WTC11 (cell line): ENCODE results near the gene DRGX.

Experiments used
- AFF4 ChIP-seq: sonication (generic); formaldehyde crosslinking; IDR thresholded peaks from 2 replicates; pipeline ENCODE4 v1.8.1; 2023; ENCODE audit warnings: mild to moderate bottlenecking, missing genetic modification reagents, borderline replicate concordance
- CREM ChIP-seq: sonication (generic); formaldehyde crosslinking; IDR thresholded peaks from 2 replicates; pipeline ENCODE4 v1.8.1; 2022; ENCODE audit warnings: mild to moderate bottlenecking, missing genetic modification reagents, moderate library complexity
- CTCF ChIP-seq: fragments of 200-600 bp; IDR thresholded peaks from 2 replicates; pipeline ENCODE4 v1.8.0; 2022; ENCODE audit warnings: antibody characterized with exemption
- E2F4 ChIP-seq: sonication (generic); formaldehyde crosslinking; IDR thresholded peaks from 2 replicates; pipeline ENCODE4 v1.8.1; 2022; ENCODE audit warnings: low read depth, mild to moderate bottlenecking, moderate library complexity, missing genetic modification reagents, borderline replicate concordance
- IRF1 ChIP-seq: sonication (generic); formaldehyde crosslinking; IDR thresholded peaks from 2 replicates; pipeline ENCODE4 v1.8.0; 2023; ENCODE audit warnings: missing genetic modification reagents
- JUN ChIP-seq: sonication (generic); formaldehyde crosslinking; IDR thresholded peaks from 2 replicates; pipeline ENCODE4 v1.8.0; 2023; ENCODE audit warnings: mild to moderate bottlenecking, missing genetic modification reagents
- MYBL2 ChIP-seq: sonication (generic); formaldehyde crosslinking; IDR thresholded peaks from 2 replicates; pipeline ENCODE4 v1.8.1; 2023; ENCODE audit warnings: mild to moderate bottlenecking, moderate library complexity, missing genetic modification reagents
- NR2C2 ChIP-seq: sonication (generic); formaldehyde crosslinking; IDR thresholded peaks from 2 replicates; pipeline ENCODE4 v1.8.0; 2022; ENCODE audit warnings: mild to moderate bottlenecking, missing genetic modification reagents
- TEAD4 ChIP-seq: sonication (generic); formaldehyde crosslinking; IDR thresholded peaks from 2 replicates; pipeline ENCODE4 v1.8.0; 2022; ENCODE audit warnings: mild to moderate bottlenecking, missing genetic modification reagents
- TP53 ChIP-seq: sonication (generic); formaldehyde crosslinking; IDR thresholded peaks from 2 replicates; pipeline ENCODE4 v1.8.1; 2023; ENCODE audit warnings: mild to moderate bottlenecking, missing genetic modification reagents
- ZNF121 ChIP-seq: sonication (generic); formaldehyde crosslinking; IDR thresholded peaks from 2 replicates; pipeline ENCODE4 v1.8.0; 2023; ENCODE audit warnings: missing genetic modification reagents
- ZNF232 ChIP-seq: sonication (generic); formaldehyde crosslinking; IDR thresholded peaks from 2 replicates; pipeline ENCODE4 v1.8.0; 2022; ENCODE audit warnings: mild to moderate bottlenecking, missing genetic modification reagents
- ZNF416 ChIP-seq: fragments of 250-450 bp; sonication (Bioruptor Pico); IDR thresholded peaks from 2 replicates; pipeline ENCODE4 v1.9.0; 2021; ENCODE audit warnings: mild to moderate bottlenecking, inconsistent platforms

- TF ChIP-seq CTCF: no peak
- no peak for TF ChIP-seq E2F4
- TF ChIP-seq MYBL2 (CRISPR knock-in tag): no peak
- TF ChIP-seq AFF4 (CRISPR knock-in tag): no peak
- no peak for TF ChIP-seq CREM (CRISPR knock-in tag)
- no peak for TF ChIP-seq NR2C2 (CRISPR knock-in tag)
- TF ChIP-seq ZNF121: no peak
- no peak for TF ChIP-seq TP53 (CRISPR knock-in tag)
- no peak for TF ChIP-seq ZNF232
- no peak for TF ChIP-seq TEAD4 (CRISPR knock-in tag)
- no peak for TF ChIP-seq IRF1 (CRISPR knock-in tag)
- TF ChIP-seq JUN: no peak
- TF ChIP-seq ZNF416: no peak
These were observed 45.8 kb downstream of the DRGX start for GRCh38 chr10:49350138-49350537.
